DMS153 (cell line): ENCODE measurements around the gene TEX38.
A peak's percentile ranks its signal among the peaks of the same experiment; 100 is the strongest.
"Not testable (repeated sequence)": the region's sequence is repeated elsewhere in the genome, so short reads cannot be mapped to it uniquely, and the experiment has no call there.

ENCODE experiments used
- DNase-seq: peaks from one replicate; lab custom pipeline; 2025; lab: John Stamatoyannopoulos, UW

Gene TEX38

DNA sequence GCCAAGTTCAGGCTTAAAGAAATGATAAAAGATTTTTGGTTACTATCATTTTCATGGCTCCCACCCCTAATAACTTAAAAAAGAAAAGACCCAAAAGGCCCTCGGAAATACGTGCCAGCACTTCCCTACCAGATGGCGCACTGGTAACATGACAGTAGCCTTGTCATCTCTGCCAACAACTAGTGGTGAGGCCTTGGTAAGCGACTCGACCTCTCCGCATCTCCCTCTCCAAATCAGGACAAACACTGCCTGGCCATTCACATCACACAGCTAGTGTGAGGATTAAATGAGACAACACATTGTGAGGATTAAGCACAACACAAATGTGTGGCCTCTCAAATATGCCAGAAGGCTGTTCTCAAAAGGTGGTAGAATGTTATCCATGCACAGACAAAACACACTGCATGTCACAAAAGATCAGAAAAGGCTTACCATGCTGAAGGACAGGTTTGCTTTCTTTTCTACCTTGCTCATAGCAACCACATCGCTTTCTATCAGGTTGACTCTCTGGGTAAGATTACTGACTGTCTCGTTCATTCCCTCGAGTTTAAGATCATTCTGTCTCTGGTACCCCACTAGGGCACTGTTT lies 16.4 kb downstream of the TEX38 start:
- no peak for DNase-seq

GRCh38 chr1:46689356-46689755 lies 17.7 kb downstream of the TEX38 start:
- no peak for DNase-seq

DNA sequence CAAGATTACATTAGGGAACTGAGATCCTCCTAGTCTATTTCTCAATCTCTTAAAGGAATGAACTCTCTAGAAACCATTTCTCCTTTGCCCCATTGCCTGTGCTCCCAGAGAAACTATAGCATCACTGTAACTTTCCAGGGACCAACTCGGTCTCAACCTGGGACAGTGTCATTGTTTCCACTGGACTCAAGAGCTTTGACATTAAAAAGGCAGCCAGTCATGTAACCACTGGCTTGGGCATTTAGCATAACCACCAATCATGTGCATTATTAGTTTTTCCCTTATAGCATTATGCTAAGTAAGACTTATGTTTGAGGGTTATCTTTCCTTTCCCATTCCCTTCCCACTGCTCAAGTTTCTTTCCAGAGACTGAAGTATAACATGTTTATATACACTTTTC lies 18.2 kb downstream of the TEX38 start:
- DNase-seq: no peak

- no peak for DNase-seq
These were observed 19.3 kb downstream of the TEX38 start for GRCh38 chr1:46690931-46691421.

DNA sequence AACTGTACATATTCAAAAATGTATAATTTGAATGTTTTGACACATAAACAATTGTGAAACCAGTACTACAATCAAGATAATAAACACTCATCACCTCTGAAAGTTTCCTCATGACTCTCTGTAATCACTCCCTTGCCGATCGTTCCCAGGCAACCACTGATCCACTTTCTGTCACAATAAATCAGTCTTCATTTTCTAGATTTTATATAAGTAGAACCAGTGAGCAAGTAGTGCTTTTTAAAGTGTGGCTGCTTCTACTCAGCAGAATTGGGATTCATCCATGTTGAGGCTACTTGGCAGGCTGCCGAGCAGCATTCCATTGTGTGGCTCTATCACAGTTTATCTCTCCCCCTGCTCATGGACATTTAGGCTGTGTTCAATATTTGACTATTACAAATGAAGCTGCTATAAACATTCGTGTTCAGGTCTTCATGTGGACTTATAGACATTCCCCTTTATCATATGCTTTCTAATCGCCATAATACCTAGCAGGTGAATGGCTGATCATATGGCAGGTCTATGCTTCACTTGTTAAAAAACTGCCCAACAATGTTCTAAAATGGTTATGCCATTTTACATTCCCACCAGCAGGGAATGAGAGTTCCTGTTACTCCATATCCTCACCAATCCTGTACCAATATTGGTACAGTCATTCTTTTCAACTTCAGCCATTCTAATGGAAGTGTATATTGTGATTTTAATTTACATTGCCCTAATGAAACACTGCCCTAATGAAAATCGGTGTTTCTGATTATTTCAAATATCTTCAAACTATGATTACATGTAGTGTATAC lies 20.5 kb downstream of the TEX38 start:
- DNase-seq: no peak

DNA sequence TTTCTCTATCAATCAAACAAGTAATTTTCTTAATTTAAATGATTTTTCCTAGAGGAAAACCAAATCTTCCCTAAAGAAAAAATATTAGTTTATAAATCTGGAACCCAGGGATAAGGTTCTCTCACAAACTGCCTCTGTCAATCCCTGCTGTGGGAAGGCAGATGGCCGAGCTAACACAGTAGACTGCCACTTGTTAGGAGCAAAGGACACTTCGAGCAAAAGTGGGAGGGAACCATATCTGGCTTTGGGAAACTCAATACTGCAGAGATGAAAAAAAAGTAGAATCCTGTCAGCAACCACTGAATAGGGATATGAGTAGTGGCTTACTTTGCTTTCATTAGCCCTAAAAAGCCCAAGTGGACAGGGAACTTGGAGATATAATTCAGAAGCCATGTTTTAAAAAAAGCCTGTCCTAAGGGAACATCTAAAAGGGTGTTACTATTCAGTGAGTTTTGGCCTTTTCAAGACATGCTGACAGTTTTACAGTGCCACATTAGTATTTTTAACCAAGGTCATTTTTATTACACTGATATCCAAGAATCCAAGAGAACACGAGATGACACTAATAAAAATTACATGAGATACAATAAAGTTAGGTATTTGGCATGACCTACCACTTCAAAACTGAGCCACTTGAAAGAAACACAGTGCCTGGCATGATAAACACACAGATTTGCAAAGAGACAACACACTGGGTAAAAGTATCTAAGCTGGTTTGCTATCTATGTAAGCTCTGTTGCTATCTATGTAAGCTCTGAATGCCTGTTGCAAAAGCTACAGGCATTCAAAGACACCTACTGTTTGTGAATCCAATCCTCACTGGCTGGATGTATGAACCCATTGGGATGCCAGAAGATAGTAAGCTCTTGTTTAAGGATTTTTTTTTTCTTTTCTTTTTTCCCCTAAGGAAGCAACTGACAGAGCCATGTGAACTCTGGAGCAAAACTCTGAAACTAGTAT lies 21.4 kb downstream of the TEX38 start:
- no peak for DNase-seq

DNA sequence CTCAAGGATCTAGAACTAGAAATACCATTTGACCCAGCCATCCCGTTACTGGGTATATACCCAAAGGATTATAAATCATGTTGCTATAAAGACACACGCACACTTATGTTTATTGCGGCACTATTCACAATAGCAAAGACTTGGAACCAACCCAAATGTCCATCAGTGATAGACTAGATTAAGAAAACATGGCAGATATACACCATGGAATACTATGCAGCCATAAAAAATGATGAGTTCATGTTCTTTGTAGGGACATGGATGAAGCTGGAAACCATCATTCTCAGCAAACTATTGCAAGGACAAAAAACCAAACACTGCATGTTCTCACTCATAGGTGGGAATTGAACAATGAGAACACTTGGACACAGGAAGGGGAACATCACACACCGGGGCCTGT lies 23.0 kb downstream of the TEX38 start:
- not testable (repeated sequence) for DNase-seq

DNA sequence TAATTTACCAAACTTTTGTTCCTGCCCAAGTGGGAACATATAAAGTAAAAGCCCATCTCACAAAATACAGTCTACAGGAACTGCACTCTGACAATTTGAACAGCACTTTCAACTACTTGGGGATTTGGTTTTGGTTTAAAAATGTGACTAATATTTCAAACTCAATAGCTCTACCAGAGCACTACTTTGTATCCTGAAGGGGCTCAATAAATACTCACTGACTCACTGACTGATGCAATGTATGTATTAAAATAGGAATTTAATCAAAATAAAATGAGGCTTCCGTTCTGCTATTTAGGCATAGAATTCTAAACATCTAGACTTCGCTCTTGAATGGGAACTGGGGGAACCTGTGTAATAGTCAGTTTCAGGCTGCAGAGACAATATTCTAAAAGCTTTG lies 25.4 kb downstream of the TEX38 start:
- DNase-seq: no peak

DNA sequence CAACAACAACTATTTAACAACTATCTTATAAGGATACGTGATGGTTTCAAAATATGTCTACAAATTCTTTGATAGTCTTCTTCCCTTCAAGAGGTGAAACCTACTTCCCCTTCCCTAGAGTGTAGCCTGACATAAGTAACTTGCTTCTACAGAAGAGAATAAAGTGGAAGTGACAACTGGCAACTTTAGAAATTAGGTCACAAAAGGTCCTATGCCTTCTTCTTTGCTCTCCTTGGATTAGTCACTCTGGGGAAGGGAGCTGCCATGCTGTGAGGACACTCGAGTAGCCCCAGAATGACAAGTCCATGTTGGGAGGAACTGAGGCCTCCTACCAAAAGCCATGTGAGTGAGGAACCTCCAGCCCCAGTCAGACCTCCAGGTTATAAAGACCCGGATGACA lies 28.0 kb downstream of the TEX38 start:
- no peak for DNase-seq

GRCh38 chr1:46703927-46704641 lies 32.4 kb downstream of the TEX38 start:
- no peak for DNase-seq

- no peak for DNase-seq
These were observed 33.8 kb downstream of the TEX38 start for GRCh38 chr1:46705408-46705807.

DNA sequence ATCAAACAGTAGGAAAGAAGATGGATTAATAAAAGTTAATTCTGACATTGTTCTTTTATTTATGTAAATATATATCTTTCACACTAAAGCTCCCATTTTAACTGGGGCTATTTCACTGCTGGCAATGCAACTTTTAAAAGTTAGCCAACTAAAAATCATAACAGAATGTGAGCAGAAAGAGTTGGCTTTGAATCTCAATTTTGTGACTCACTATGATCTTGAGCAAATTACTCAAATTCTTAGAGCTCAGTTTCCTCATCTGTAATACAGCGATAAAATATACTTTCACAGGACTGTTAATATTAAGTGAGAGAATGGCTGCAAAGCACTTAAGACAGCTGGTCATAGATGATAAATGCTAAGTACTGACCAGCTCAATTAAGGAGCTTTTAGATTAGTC lies 36.5 kb downstream of the TEX38 start:
- no peak for DNase-seq

GRCh38 chr1:46714976-46715375 lies 43.3 kb downstream of the TEX38 start:
- DNase-seq: no peak

DNA sequence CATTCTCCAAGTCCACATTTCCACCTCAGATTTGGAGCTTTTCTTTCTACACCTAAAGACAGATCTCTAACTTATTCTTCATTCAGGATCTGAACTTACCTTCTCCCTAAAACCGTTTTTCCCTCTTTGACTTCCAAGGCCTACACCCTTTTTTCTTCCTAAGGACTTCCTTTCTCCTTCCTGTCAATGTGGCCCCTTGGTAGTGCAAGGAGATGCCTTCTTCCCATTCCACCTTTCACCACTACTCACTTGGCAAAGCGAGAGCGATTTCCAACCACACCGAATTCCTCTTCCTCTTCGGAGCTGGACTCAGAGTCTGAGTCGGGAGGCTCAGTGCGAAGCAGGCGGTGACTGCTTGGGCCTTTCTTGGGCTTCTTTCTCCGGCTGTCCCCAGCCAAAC lies 46.0 kb downstream of the TEX38 start:
- DNase-seq: no peak

- DNase-seq: no peak
These were observed 46.7 kb downstream of the TEX38 start for GRCh38 chr1:46718340-46718726.

- DNase-seq: peak; percentile 97
These were observed 47.3 kb downstream of the TEX38 start, which contains the start of gene EFCAB14 for GRCh38 chr1:46718727-46719622. TSS of gene EFCAB14 (minus strand) at chr1:46719114. CDS start at chr1:46718087, 1,027 bp downstream.

DNA sequence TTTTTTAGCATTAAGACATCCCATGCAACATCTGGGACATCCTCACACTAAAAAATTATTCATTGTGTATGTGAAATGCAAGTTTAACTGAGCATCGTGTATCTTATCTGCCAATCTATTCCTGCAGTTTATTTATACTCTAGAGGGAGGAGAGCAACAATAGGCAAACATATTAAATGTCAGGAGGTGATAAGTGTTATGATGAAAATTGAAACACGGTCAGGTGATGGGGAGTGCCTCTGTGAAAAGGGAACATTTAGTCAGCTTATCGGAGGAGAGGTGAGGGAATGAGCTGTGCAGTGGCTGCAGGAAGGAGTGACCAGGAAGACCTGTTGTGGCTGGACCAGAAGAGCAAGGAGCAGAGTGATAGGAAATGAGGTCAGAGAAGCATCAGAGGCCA lies 48.0 kb downstream of the TEX38 start:
- peak; percentile 62 for DNase-seq

GRCh38 chr1:46720319-46720718 lies 48.7 kb downstream of the TEX38 start:
- not testable (repeated sequence) for DNase-seq

GRCh38 chr1:46721204-46721603 lies 49.5 kb downstream of the TEX38 start:
- DNase-seq: no peak

GRCh38 chr1:46721686-46722205 lies 50.1 kb downstream of the TEX38 start:
- DNase-seq: no peak
